HG03432 (cell line): Measurements from ENCODE around the gene TMEM182.

ENCODE experiments used
- ATAC-seq: cut with Tn5 transposase; IDR thresholded peaks from one replicate; pipeline ENCODE4 v1.9.1; 2021; ENCODE audit warnings: mild to moderate bottlenecking, moderate library complexity; ENCODE audit not compliant: unreplicated experiment

Gene TMEM182

GRCh38 chr2:102850888-102851287 lies 89.1 kb downstream of the TMEM182 start:
- no peak for ATAC-seq

- ATAC-seq, result no peak
Observed at GRCh38 chr2:102852867-102853266, 91.0 kb downstream of the TMEM182 start.
